ENCODE measurements around the gene IKZF2.

DNA sequence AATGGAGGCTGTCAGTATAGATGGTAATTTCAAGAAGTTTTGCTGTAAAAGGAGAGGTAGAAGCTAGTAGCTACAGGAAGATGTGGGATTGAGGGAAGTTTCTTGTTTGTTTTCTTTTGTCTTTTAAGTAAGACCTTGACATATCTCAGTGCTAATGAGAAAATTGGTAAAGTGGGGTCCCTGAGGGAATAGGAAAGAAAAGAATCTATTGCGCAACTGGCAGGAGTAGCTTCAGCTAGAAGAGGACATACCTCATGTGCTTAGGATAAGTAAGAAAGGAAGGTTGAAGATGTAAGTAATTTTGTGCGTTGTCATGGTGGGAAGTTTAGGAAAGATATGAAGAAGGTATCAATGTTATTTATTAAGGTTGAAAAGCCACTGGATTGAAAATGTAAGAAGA lies 8.4 kb upstream of the IKZF2 start:
- TF ChIP-seq POLR2A (IDR thresholded peaks at IDR 0.05): no peak
- TF ChIP-seq, protein P1, sequence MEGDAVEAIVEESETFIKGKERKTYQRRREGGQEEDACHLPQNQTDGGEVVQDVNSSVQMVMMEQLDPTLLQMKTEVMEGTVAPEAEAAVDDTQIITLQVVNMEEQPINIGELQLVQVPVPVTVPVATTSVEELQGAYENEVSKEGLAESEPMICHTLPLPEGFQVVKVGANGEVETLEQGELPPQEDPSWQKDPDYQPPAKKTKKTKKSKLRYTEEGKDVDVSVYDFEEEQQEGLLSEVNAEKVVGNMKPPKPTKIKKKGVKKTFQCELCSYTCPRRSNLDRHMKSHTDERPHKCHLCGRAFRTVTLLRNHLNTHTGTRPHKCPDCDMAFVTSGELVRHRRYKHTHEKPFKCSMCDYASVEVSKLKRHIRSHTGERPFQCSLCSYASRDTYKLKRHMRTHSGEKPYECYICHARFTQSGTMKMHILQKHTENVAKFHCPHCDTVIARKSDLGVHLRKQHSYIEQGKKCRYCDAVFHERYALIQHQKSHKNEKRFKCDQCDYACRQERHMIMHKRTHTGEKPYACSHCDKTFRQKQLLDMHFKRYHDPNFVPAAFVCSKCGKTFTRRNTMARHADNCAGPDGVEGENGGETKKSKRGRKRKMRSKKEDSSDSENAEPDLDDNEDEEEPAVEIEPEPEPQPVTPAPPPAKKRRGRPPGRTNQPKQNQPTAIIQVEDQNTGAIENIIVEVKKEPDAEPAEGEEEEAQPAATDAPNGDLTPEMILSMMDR (IDR thresholded peaks at IDR 0.05): no peak
- TF ChIP-seq EP300 (IDR thresholded peaks at IDR 0.05): no peak

Measured in ovary (tissue), 3 donors.